Measurements from ENCODE around the gene MID2.
"Not testable (repeated sequence)": the region's sequence is repeated elsewhere in the genome, so short reads cannot be mapped to it uniquely, and the experiment has no call there.

Gene MID2

DNA sequence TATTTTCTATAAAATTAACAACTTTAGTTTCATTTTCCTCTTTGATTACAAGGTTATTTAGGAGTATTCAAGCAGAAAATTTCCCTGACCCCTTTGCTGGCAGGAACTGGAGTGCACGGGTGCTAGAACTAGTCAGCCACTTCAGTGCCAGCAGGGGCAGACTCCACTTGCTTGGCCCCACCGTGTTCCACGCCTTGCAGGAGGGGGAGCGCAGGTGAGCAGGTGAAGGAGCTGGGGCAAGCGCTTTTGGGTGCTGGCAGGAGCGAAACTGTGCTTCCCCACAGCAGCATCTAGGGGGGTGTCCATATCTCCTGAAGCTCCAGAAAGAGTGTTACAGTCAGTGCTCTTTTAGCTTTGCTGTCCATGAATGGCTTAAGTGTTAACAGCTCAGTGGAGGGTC lies 45.5 kb downstream of the MID2 start:
- peaks cover 4% of the 10 kb centered on the region for H3K36me3 Mint-ChIP-seq
- H3K4me3 Mint-ChIP-seq, result no peak overlapping the region
- H3K27ac Mint-ChIP-seq, result no peak overlapping the region

DNA sequence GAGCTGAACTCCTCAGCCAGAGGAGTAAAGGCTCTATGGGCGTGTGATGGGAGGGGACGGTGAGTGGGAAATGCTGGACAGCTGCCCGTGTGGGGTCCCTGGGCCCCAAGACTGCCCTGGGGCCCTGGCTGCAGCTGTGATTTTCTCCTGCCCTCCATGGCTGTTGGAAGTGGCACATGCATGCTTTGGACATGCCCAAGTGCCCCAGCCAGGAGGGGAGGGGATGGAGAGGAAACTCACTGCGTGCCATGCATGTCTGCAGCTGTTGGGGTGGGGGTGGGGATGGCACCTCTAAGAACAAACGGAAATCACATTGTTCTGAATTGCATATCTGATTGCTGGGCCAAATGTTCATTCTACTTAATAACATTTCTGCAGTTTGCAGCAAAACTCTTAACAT lies 52.4 kb downstream of the MID2 start:
- no peaks in the 10 kb centered on the region for H3K9me3 Mint-ChIP-seq
- no peak overlapping the region for H3K4me3 Mint-ChIP-seq
- H3K36me3 Mint-ChIP-seq, result peaks cover 3% of the 10 kb centered on the region
- H3K27ac Mint-ChIP-seq, result no peak overlapping the region
- no peaks in the 10 kb centered on the region for H3K27me3 Mint-ChIP-seq
- peaks cover 4% of the 10 kb centered on the region for H3K4me1 Mint-ChIP-seq

More for the DNA sequence above, 45.5 kb downstream of the MID2 start:
- H3K27me3 Mint-ChIP-seq, result no peaks in the 10 kb centered on the region
- no peaks in the 10 kb centered on the region for H3K9me3 Mint-ChIP-seq
- H3K4me1 Mint-ChIP-seq, result peaks cover 15% of the 10 kb centered on the region

DNA sequence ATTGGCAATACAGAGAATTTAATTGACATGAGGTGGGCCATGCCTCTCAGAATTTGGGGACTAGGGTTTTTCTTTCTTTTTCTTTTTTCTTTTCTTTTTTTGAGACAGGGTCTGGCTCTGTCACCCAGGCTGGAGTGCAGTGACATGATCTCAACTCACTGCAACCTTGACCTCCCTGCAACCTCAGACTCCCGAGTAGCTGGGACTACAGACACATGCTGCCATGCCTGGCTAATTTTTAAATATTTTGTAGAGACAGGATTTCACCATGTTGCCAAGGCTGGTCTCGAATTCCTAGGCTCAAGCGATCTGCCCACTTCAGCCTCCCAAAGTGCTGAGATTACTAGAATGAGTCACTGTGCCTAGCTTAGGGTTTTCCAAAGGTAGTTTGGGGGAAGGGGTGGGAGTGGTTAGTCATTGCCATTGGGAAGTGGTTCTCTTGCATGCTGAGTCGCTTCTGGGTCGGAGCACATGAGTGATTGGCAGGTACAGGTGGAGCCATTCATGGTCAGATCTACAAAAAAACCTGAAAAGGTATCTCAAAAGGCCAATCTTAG lies 54.5 kb downstream of the MID2 start:
- H3K27me3 Mint-ChIP-seq, result no peaks in the 10 kb centered on the region
- peaks cover 4% of the 10 kb centered on the region for H3K4me1 Mint-ChIP-seq
- H3K9me3 Mint-ChIP-seq, result no peaks in the 10 kb centered on the region
- no peak overlapping the region for H3K27ac Mint-ChIP-seq
- no peak overlapping the region for H3K4me3 Mint-ChIP-seq
- peaks cover 7% of the 10 kb centered on the region for H3K36me3 Mint-ChIP-seq

DNA sequence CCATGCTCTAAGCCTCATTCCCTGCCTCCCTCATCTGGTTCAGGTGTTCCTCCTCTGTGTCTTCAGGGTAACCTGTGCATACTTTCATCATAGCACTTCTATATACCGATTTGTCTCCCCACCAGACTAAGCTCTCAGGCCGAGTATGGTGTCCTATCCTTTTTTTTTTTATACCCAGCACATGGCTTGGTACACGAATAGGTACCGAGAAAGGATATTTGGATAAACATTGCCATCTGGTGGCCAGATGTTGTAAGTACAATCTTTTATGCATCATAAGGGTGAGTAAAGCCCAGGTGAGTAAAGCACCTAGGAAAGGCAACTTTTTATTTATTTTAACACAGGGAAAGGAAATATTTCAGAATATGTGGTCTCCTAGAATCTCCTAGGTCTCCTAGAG lies 68.4 kb downstream of the MID2 start:
- Mint-ChIP-seq H3K9me3 (no peaks in the 10 kb centered on the region), H3K36me3 (peaks cover 9% of the 10 kb centered on the region), H3K27ac (peak overlapping the region; percentile 79), H3K4me1 (peaks cover 4% of the 10 kb centered on the region), H3K27me3 (no peaks in the 10 kb centered on the region), H3K4me3 (no peak overlapping the region)

DNA sequence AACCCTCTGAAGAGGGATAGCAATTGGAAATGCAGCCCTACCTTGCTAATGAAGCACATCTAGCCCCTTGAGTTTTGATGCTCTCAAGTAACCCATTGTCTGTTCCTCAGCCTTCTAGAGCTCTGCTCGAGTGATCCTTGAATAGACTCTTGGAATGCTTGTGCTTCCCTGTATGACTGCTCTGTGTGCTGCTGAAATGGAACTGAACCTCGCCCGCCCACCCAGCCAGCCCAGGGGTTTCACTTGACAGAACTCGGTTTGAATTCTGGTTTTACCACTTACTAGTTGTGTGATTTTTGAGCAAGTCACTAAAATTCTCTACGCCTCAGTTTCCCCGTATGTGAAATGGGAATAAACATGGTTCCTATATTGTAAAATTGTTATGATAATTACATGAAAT lies 77.1 kb downstream of the MID2 start:
- no peaks in the 10 kb centered on the region for H3K4me1 Mint-ChIP-seq
- H3K9me3 Mint-ChIP-seq, result no peaks in the 10 kb centered on the region
- H3K36me3 Mint-ChIP-seq, result peaks cover 14% of the 10 kb centered on the region
- no peaks in the 10 kb centered on the region for H3K27me3 Mint-ChIP-seq
- no peak overlapping the region for H3K27ac Mint-ChIP-seq
- H3K4me3 Mint-ChIP-seq, result no peak overlapping the region

DNA sequence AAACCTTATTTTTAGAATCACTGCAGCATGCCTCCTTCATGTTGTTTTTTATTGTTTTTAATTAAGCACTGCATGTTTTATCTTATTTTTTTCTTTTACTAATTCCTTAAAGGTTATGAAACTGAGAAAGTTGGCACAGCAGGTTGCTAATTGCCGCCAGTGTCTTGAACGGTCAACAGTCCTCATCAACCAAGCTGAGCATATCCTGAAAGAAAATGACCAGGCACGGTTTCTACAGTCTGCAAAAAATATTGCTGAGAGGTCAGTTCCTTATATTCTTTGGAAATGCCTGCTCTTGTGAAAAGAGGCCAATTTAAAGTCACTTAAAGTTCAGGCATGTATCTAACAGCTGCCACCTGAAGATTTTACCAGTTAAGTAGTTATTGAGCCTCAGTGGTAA lies 79.7 kb downstream of the MID2 start:
- Mint-ChIP-seq H3K4me3 (no peak overlapping the region), H3K27me3 (no peaks in the 10 kb centered on the region), H3K27ac (no peak overlapping the region), H3K36me3 (peaks cover 18% of the 10 kb centered on the region), H3K4me1 (no peaks in the 10 kb centered on the region), H3K9me3 (no peaks in the 10 kb centered on the region)

DNA sequence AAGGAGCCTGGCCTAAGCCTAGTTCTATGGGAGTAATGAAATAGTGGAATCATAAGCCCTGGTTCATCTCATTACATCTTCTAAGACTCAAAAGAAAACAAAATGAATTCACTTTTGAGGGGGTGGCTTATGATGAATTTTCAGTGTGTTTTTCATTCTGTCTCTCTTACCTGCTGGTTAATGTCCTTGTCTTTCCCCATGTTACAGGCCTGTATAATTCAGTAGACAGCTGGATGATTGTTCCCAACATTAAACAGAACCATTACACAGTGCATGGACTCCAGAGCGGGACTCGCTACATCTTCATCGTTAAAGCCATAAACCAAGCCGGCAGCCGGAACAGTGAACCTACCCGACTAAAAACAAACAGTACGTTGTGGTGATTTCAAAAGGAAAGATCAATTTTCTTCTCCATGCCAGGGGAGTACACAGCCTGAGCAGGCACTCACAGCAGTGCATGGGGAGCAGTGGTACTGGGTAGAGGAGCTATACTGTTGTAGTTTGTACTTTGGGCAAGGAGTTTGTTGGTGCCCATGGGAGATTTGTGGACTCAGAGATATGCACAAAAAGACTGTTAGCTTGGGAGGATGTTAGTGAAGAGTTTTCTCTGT lies 98.6 kb downstream of the MID2 start:
- no peaks in the 10 kb centered on the region for H3K27me3 Mint-ChIP-seq
- H3K4me1 Mint-ChIP-seq, result no peaks in the 10 kb centered on the region
- H3K9me3 Mint-ChIP-seq, result no peaks in the 10 kb centered on the region
- H3K27ac Mint-ChIP-seq, result no peak overlapping the region
- no peak overlapping the region for H3K4me3 Mint-ChIP-seq
- peaks cover 10% of the 10 kb centered on the region for H3K36me3 Mint-ChIP-seq

DNA sequence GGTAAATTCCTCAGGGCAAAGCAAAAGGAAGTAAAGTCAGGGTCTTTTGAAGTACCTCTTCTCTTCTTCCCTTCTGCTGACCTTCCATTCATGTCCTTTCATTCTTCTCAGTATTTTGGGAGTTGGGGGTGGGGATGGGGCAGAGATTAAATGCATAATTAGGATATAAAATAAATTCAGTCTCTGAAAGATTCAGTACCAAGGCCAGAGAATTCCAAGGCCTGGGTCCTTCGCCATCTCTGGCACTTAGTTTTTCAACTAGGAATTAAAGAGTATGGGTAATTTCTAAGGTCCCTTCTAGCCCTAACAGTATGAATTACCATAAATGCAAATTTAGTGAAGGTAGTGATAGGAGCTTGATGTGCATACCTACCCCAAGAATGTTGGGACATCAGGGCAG lies 108.6 kb downstream of the MID2 start:
- no peaks in the 10 kb centered on the region for H3K9me3 Mint-ChIP-seq
- peaks cover 2% of the 10 kb centered on the region for H3K36me3 Mint-ChIP-seq
- no peak overlapping the region for H3K4me3 Mint-ChIP-seq
- H3K4me1 Mint-ChIP-seq, result peaks cover 3% of the 10 kb centered on the region
- no peak overlapping the region for H3K27ac Mint-ChIP-seq
- H3K27me3 Mint-ChIP-seq, result peaks cover 8% of the 10 kb centered on the region

DNA sequence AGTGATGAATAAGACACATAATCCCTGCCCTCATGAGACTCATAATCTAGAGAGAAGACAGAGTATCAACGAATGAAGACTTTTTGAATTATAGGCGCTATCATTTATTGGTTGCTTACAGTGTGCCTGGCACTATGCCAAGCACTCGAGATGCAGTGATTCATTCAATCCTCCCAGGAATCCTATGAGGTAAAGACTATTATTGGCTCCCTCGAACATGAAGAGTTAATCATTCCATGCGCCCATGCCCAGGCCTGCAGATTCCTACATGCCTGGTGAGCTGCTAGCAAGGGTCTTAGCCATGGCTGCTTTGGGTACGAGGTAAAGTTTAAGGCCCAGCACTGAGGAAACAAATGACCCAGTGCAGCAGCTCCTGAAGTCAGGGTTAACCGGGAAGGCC lies 109.5 kb downstream of the MID2 start:
- H3K4me1 Mint-ChIP-seq, result peaks cover 3% of the 10 kb centered on the region
- no peak overlapping the region for H3K27ac Mint-ChIP-seq
- H3K36me3 Mint-ChIP-seq, result no peaks in the 10 kb centered on the region
- H3K27me3 Mint-ChIP-seq, result peaks cover 11% of the 10 kb centered on the region
- H3K9me3 Mint-ChIP-seq, result no peaks in the 10 kb centered on the region
- no peak overlapping the region for H3K4me3 Mint-ChIP-seq

DNA sequence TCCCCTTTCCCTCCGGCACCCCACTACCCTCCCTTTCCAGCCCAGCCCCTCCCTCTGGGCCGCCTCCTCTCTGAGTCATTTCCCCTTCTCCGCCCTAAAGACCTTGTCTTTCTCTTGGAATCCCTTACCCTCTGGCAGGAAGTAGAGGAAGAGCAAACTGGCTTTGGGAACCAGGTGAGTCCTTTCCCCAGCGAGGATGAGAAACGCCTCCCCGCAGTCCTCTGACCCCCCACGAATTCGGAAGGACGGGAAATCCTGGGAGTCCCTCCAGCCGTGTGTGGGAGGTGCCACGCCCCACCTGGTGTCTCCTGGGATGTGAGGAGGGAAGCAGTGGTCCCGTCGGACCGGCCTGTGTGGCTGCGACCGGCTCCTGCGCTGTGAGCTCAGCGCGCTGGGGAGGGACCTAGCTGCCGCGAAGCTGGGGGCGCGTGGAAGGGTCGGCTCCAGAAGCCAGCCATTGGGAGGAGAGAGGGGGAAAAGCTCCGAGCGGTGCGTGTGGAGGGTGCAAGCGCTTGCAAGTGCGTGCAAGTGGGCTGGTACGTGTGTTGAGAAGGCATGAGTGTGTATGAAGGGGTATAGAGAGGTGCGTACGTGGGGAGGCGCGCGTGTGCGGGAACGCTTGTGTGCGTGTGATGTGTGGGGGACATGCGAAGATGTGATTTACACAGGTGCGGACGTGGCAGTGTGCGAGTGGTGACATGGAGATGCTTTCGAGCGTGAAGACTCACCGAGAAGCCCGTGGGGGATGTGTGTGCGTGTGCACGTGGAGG lies 110.2 kb downstream of the MID2 start:
- Mint-ChIP-seq H3K9me3 (no peaks in the 10 kb centered on the region), H3K27me3 (peaks cover 11% of the 10 kb centered on the region), H3K27ac (no peak overlapping the region), H3K4me3 (peak overlapping the region; percentile 1), H3K36me3 (no peaks in the 10 kb centered on the region), H3K4me1 (peaks cover 3% of the 10 kb centered on the region)

DNA sequence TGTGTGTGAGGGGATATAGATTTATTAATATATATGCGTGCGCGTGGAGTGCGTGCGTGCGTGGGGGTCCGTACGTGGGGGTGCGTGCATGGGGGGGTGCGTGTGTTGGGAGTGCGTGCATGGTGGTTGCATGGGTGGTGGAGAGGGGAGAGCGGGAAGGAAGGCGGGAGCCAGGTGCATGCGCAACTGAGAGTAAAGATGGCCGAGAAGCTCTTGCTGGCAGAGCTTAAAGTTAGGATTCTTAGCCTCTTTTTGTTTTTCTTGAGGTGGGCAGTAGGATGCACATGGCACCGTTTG lies 110.7 kb downstream of the MID2 start:
- Mint-ChIP-seq H3K4me1 (peaks cover 3% of the 10 kb centered on the region), H3K27me3 (peaks cover 11% of the 10 kb centered on the region), H3K36me3 (no peaks in the 10 kb centered on the region), H3K27ac (no peak overlapping the region), H3K4me3 (no peak overlapping the region), H3K9me3 (no peaks in the 10 kb centered on the region)

DNA sequence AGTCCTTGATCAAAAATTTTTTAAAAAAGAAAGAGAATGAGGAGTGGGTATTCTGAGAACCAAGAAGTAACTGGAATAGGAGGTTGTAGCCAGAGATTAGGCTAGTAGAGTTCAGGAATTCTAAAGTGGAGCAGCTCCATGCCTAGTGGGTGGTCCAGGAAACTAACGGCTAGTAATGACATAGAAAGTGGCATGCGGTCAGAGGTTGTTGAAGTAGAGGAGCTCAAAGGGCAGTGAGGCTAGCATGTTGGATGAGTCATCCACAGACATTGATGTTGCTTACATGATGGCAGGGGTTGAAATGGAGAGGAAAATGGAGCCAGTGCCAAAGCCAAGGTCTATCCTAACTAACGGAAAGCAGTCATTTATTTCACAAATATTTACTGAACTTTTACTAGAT lies 114.4 kb downstream of the MID2 start:
- H3K36me3 Mint-ChIP-seq, result no peaks in the 10 kb centered on the region

DNA sequence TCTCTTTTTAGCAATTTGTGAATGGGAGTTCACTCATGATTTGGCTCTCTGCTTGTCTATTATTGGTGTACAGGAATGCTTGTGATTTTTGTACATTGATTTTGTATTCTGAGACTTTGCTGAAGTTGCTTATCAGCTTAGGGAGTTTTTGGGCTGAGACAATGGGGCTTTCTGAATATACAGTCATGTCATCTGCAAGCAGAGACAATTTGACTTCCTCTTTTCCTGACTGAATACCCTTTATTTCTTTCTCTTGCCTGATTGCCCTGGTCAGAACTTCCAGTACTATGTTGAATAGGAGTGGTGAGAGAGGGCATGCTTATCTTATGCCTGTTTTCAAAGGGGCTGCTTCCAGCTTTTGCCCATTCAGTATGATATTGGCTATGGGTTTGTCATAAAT lies 129.7 kb downstream of the MID2 start:
- H3K4me1 Mint-ChIP-seq, H3K36me3 Mint-ChIP-seq, H3K4me3 Mint-ChIP-seq, H3K27me3 Mint-ChIP-seq, H3K27ac Mint-ChIP-seq, H3K9me3 Mint-ChIP-seq: not testable (repeated sequence)

More for the DNA sequence above, 114.4 kb downstream of the MID2 start:
- peaks cover 3% of the 10 kb centered on the region for H3K4me1 Mint-ChIP-seq
- H3K9me3 Mint-ChIP-seq, result no peaks in the 10 kb centered on the region
- peaks cover 11% of the 10 kb centered on the region for H3K27me3 Mint-ChIP-seq
- no peak overlapping the region for H3K4me3 Mint-ChIP-seq
- H3K27ac Mint-ChIP-seq, result no peak overlapping the region

DNA sequence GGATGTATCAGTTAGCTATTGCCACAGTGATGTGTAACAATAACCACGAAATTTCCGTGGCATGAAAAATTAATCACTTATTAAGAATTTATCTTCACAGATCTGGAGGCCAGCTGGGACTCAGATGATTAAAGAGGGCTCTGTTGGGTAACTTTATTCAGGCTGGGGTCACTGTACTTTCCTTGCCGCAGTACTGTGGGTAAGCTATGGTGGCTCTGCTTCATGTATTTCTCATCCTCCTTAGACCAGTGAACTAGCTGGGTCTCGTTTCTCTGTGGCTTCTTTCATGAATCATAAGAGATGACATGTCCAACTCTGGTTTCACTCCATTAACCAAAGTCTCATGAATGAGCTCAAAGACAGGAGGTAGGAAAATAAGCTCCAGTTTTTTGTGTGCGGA lies 143.0 kb downstream of the MID2 start:
- Mint-ChIP-seq H3K36me3 (no peaks in the 10 kb centered on the region), H3K4me3 (no peak overlapping the region), H3K27ac (no peak overlapping the region), H3K9me3 (no peaks in the 10 kb centered on the region), H3K27me3 (no peaks in the 10 kb centered on the region), H3K4me1 (no peaks in the 10 kb centered on the region)

DNA sequence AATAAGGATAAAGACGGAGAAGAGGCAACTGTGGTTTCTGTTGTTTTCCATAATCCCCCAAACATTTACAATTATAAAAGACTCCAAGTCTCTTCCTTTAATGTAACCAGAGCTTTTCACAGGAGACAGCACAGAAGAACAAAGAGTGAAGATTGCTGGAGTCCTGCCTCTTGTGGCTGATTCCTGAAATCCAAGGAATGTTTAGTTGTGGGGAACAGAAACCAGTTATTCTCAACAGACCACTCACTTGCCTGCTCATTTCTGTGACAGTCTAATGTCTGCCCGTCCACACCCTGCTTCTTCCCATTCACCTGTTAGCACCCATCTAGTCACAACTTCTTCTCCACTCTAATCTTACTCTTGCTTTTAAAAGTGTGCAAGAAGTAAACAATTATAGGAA lies 144.4 kb downstream of the MID2 start:
- Mint-ChIP-seq H3K4me1 (no peaks in the 10 kb centered on the region), H3K36me3 (no peaks in the 10 kb centered on the region), H3K9me3 (no peaks in the 10 kb centered on the region), H3K4me3 (no peak overlapping the region), H3K27me3 (no peaks in the 10 kb centered on the region), H3K27ac (no peak overlapping the region)

DNA sequence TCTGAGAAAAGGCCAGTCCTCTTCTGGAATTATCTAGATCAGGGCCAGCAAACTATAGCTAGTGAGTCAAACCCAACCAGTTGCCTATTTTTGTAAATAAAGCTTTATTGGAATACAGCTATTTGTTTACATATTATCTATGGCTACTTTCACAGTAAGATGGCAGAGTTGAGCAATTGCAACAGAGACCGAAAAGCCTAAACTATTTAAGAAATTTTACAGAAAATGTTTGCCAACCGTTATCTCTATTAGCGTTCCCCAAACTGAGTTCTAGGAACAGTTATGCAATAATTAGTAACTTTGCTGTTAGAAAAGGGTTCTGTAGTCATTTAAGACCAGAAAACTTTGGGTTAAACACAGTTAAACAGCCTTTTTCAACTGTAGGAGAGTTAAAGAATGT lies 146.0 kb downstream of the MID2 start:
- no peaks in the 10 kb centered on the region for H3K27me3 Mint-ChIP-seq
- H3K9me3 Mint-ChIP-seq, result no peaks in the 10 kb centered on the region
- no peak overlapping the region for H3K27ac Mint-ChIP-seq
- H3K4me3 Mint-ChIP-seq, result no peak overlapping the region
- no peaks in the 10 kb centered on the region for H3K36me3 Mint-ChIP-seq
- H3K4me1 Mint-ChIP-seq, result no peaks in the 10 kb centered on the region
